ENCODE results near the gene DCAF5. TPM values are rescaled to one million over a fixed set of nuclear protein-coding genes. Genes with fewer than 3 reads are reported as not detected.
A peak's percentile ranks its signal among the peaks of the same experiment; 100 is the strongest.
"Not testable (repeated sequence)": the region's sequence is repeated elsewhere in the genome, so short reads cannot be mapped to it uniquely, and the experiment has no call there.

The DCAF5 gene
- total RNA-seq, 4 donors from 2014 or later: 37.4 to 67.1 (median 46.4) TPM

DNA sequence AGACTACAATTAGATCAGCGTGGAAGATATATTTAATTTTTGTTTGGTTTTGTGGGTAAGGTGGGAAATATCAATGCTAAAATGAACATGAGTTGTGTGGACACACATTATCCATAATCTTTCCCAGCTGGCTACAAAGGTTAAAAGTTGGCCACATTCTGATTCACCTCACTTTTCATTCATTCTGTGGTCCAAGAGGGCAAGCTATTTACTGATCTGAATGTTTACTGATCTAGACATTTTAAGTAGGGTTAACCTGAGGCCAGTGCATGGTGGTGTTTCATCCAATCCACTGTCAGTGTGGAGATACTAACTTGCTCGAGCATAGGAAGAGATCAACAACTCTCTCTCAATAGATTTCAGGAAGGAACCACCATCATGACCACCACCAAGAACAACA, 71.6 kb downstream of the DCAF5 start:
- 94% methylated on average over 2 of the region's 2 CpGs for WGBS
- Histone ChIP-seq H3K9me3 (no peaks in the 10 kb centered on the region), H3K36me3 (peaks cover under 1 to 36% (median 16%) of the 10 kb centered on the region in 4 donors), H3K27ac (replicated peaks in 1 of 4) (peak overlapping the region in 3 of 4 donors; percentile 28 to 90 (median 85)), H3K4me1 (peaks cover 24 to 40% (median 38%) of the 10 kb centered on the region in 4 donors), H3K4me3 (no peak overlapping the region), H3K27me3 (no peaks in the 10 kb centered on the region)
- intact Hi-C loops (cut with DNase I): no loop called here
- TF ChIP-seq, protein P1, sequence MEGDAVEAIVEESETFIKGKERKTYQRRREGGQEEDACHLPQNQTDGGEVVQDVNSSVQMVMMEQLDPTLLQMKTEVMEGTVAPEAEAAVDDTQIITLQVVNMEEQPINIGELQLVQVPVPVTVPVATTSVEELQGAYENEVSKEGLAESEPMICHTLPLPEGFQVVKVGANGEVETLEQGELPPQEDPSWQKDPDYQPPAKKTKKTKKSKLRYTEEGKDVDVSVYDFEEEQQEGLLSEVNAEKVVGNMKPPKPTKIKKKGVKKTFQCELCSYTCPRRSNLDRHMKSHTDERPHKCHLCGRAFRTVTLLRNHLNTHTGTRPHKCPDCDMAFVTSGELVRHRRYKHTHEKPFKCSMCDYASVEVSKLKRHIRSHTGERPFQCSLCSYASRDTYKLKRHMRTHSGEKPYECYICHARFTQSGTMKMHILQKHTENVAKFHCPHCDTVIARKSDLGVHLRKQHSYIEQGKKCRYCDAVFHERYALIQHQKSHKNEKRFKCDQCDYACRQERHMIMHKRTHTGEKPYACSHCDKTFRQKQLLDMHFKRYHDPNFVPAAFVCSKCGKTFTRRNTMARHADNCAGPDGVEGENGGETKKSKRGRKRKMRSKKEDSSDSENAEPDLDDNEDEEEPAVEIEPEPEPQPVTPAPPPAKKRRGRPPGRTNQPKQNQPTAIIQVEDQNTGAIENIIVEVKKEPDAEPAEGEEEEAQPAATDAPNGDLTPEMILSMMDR (IDR thresholded peaks at IDR 0.05): no peak
- TF ChIP-seq POLR2AphosphoS5 (IDR thresholded peaks at IDR 0.05) (no peak), POLR2A (IDR thresholded peaks at IDR 0.05; ENCODE audit: low read depth) (no peak), EP300 (IDR thresholded peaks at IDR 0.05) (no peak)
- DNase-seq (ENCODE audit: extremely low spot score): no peak

DNA sequence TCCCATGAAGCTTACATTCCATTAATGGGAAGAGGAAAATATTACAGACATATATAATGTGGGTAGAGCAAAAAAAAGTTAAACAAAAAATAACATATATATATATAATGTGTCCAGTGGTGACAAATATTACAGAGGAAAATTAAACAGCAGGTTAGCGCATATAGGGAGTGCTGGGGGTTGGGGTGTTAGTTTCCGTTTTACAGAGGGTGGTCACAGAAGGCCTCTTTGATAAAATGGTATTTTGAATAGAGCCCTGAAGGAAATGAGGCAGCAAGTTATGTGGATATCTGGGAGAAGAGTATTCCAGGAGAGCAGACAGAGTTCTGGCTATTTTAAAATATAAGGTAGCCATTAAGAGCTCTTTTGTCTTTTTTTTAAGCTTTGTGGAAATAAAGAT, 73.2 kb downstream of the DCAF5 start:
- peaks cover 4 to 41% (median 20%) of the 10 kb centered on the region in 4 donors for H3K36me3 ChIP-seq
- no peak for DNase-seq (ENCODE audit: extremely low spot score)
- no peaks in the 10 kb centered on the region for H3K27me3 ChIP-seq
- H3K9me3 ChIP-seq: no peaks in the 10 kb centered on the region
- no peak overlapping the region for H3K4me3 ChIP-seq
- intact Hi-C loops (cut with DNase I): no loop called here
- 68% methylated on average over 2 of the region's 2 CpGs for WGBS
- TF ChIP-seq, protein P1 (IDR thresholded peaks at IDR 0.05): no peak
- no peak for TF ChIP-seq EP300 (IDR thresholded peaks at IDR 0.05)
- TF ChIP-seq POLR2A (IDR thresholded peaks at IDR 0.05; ENCODE audit: low read depth): no peak
- no peak for TF ChIP-seq POLR2AphosphoS5 (IDR thresholded peaks at IDR 0.05)
- H3K27ac ChIP-seq (replicated peaks in 1 of 4): peak overlapping the region; percentile 81 to 90 (median 85)
- peaks cover 24 to 34% (median 32%) of the 10 kb centered on the region in 4 donors for H3K4me1 ChIP-seq

DNA sequence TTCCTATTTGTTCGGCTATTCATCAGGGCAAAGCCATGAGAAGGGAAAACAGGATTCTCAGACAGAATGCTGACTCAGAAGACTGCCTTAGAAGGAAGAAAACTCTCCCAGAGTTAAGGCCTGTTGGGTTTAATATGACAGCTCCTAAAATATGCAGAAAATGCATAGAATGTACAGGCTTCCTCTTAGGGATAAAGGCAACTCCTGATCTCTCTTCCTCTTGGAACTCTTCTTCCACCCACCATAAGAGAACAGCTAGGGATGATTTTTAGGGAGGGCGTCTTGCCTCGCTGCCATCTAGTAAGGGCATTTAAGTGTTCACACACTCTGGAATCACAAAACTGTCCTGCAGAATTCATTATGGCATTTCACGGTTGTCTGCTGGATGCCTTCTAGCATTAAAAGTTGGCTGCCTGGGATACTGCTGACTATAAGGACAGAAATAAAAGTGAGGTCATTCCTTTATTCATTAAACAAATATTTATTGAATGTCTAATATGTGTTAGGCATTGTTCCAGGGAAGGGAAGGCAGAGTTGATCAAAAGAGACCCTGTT, 73.7 kb downstream of the DCAF5 start:
- DNase-seq (ENCODE audit: extremely low spot score): no peak
- WGBS: 44% methylated on average over 4 of the region's 4 CpGs
- peaks cover 4 to 41% (median 20%) of the 10 kb centered on the region in 4 donors for H3K36me3 ChIP-seq
- no peaks in the 10 kb centered on the region for H3K27me3 ChIP-seq
- H3K9me3 ChIP-seq: no peaks in the 10 kb centered on the region
- peak overlapping the region; percentile 81 to 90 (median 85) for H3K27ac ChIP-seq (replicated peaks in 1 of 4)
- intact Hi-C loops (cut with DNase I): no loop called here
- H3K4me3 ChIP-seq: no peak overlapping the region
- TF ChIP-seq POLR2AphosphoS5 (IDR thresholded peaks at IDR 0.05) (peak; percentile 5 to 54), EP300 (IDR thresholded peaks at IDR 0.05) (no peak), POLR2A (IDR thresholded peaks at IDR 0.05; ENCODE audit: low read depth) (no peak)
- TF ChIP-seq, protein P1 (IDR thresholded peaks at IDR 0.05): no peak
- peaks cover 24 to 34% (median 32%) of the 10 kb centered on the region in 4 donors for H3K4me1 ChIP-seq

DNA sequence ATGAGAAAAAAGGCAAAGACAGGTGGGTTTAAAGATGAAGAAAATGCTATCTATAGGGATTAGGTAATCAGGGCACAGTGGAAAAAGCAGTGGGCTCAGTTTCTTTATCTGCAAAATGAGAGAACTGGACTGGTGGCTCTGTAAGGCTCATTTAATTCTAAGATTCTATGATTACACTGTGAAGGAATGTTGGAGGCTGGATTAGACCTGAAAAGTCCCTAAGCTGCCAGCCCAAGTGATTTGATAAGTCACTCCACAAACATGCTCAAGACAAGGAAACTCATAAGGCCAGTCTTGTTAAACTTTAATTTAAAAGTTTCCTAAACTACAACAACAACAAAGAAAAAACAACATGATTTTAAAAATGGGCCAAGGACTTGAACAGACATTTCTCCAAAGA, 75.1 kb downstream of the DCAF5 start:
- peak in 1 of 2 donors; percentile 8 for TF ChIP-seq POLR2AphosphoS5 (IDR thresholded peaks at IDR 0.05)
- TF ChIP-seq, protein P1 (IDR thresholded peaks at IDR 0.05): no peak
- Histone ChIP-seq H3K9me3 (no peaks in the 10 kb centered on the region), H3K4me1 (peaks cover 24 to 45% (median 40%) of the 10 kb centered on the region in 4 donors), H3K27ac (replicated peaks in 1 of 4) (peak overlapping the region; percentile 81 to 90 (median 85)), H3K4me3 (no peak overlapping the region), H3K27me3 (no peaks in the 10 kb centered on the region), H3K36me3 (peaks cover 0 to 40% (median 21%) of the 10 kb centered on the region in 4 donors)
- DNase-seq (ENCODE audit: extremely low spot score): no peak
- intact Hi-C loops (cut with DNase I): no loop called here

DNA sequence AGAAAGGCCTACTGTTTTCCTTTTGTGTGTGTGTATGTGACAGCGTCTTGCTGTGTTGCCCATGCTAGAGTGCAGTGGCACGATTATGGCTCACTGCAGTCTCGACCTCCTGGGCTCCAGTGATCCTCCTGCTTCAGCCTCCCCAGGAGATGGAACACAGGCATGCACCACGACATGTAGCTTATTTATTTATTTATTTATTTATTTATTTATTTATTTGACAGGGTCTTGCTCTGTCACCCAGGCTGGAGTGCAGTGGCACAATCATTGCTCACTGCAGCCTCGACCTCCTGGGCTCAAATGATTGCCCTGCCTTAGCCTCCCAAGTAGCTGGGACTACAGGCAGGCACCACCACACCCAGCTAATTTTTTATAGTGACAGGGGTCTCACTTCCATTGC, 75.7 kb downstream of the DCAF5 start:
- H3K9me3 ChIP-seq; DNase-seq (ENCODE audit: extremely low spot score); intact Hi-C loops (cut with DNase I); H3K4me3 ChIP-seq; H3K27me3 ChIP-seq: not testable (repeated sequence)
- H3K36me3 ChIP-seq: peaks cover 0 to 41% (median 20%) of the 10 kb centered on the region in 4 donors
- peaks cover 24 to 47% (median 40%) of the 10 kb centered on the region in 4 donors for H3K4me1 ChIP-seq
- WGBS: 92% methylated on average over 5 of the region's 5 CpGs
- H3K27ac ChIP-seq (replicated peaks in 1 of 4): peak overlapping the region; percentile 81 to 90 (median 85)

All from esophagus muscularis mucosa (tissue), 4 donors.